NOMO-1 treated with dmso at 0.1 percent for 144 hours (cell line): ENCODE results near the gene UTP20.
"Not testable (repeated sequence)": the region's sequence is repeated elsewhere in the genome, so short reads cannot be mapped to it uniquely, and the experiment has no call there.

Experiments used
- DNase-seq: peaks from one replicate; lab custom pipeline; 2025; ENCODE audit not compliant: unreplicated experiment; lab: John Stamatoyannopoulos, UW

Gene UTP20

DNA sequence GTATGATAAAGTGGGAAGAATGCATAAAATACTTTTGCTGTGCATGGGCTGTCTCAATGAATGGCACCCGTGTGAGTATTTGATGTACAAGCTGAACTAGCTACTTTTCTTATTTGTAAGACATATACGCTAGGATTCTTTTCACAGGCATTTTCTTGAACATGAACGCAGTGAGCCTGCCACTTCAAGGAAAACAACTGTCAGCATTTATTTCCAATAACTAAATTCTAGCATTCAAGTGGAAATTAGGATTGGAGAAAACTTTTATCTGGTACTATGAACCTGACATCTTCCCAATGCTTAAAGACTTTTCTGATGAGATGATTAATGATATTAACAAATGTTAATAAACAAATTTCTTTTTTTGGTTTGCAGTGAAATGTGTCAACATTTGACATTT lies 45.7 kb downstream of the UTP20 start:
- DNase-seq: no peak

DNA sequence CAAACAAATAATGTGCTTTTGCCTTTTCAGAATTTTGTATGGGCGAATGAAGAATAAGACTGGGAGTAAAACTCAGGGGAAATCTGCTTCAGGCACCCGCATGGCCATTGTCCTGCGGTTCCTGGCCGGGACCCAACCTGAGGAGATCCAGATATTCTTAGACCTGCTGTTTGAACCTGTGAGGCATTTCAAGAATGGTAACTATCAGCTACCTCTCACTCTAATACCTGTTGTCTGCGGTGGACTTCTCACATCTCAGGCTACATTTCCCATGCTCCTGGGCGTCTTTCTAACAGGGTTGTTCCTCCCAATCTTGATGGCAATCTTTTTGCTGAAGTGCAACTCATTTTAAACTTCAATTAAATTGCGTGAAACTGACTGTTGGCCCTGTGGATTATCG lies 47.1 kb downstream of the UTP20 start:
- DNase-seq: no peak

DNA sequence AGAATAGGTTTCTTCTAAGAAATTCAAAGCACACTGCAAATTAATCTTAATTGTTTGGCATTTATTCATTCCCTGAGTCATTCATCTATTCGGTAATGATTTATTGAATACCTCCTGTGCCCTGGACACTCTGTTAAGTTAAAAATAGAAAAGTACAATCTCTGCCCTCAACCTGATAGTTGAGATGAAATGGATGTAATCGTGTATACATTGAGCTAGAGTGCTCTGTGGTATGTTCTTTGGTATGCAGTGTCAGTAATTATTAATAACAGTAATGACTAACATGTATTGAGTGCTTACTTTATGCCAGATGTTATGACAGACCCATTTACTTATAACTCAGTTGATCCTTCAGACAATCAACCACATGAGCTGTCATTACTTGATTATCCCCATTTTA lies 47.6 kb downstream of the UTP20 start:
- DNase-seq: no peak

DNA sequence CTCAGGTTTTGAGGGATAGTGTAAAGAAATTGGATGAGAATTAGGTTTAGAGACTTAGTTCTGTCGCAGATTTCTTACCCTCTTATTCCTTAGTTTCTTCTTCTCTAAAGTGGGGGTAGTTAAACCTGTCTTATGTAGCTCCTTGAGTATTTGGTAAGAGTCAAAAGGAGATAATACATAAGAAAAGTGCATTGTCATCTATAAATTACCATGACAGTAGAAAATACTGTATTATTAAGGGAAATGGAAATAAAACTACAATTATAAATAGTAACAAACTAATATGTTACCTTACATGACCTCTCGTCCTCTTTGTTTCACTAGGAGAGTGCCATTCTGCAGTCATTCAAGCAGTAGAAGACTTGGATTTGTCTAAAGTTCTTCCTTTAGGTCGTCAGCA lies 49.0 kb downstream of the UTP20 start:
- no peak for DNase-seq

DNA sequence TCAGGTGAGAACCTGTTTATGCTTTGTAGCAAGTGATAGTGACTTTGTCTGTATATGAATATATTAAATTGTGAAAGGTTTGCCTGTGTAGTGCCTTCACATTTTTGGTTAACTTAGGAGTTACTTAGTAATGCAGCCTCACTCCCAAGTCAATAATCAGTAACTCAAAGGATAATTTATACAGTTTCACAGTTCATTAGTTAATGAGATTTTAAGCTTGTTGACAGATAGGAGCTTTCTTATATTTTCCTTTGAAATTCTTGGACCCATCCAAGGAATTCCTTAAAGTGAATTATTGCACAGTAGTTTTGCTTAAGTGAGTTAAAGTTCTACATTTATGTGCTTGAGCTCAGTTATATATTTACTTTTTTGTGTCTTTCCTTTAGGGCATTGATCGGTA lies 50.7 kb downstream of the UTP20 start:
- no peak for DNase-seq

DNA sequence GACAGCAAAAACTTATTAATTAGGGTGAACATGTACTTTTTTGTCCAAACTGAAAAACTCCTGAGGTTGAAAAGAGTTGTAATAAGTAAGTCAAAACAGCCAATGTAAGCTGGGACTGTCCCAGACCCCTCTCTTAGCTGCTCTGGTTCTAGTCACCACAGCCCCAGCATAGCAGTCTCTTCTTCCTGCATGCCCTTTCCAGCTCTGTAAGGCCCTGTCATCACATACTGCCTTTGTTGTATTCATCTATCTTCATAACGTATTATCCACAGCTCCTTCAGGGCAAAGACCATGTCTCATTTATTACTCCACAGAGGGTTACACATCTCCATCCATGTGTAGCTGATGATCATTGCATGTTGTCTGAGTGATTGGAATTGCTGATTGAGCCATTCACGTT lies 56.5 kb downstream of the UTP20 start:
- DNase-seq: no peak

DNA sequence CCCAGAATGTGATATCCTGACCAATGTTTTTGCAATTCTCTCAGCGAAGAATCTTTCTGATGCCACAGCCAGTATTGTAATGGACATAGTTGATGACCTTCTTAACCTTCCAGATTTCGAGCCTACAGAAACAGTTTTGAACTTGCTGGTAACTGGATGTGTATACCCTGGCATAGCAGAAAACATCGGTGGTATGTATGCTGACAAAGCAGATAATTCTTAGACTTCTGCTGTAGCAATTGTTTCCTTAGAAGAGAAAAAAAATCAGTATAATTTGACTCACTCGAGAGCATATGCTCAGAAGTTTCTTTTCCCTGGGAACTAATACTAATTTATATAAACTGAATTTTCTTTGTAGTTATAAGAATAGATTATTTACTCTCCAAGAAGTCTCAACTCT lies 58.2 kb downstream of the UTP20 start:
- DNase-seq: no peak

DNA sequence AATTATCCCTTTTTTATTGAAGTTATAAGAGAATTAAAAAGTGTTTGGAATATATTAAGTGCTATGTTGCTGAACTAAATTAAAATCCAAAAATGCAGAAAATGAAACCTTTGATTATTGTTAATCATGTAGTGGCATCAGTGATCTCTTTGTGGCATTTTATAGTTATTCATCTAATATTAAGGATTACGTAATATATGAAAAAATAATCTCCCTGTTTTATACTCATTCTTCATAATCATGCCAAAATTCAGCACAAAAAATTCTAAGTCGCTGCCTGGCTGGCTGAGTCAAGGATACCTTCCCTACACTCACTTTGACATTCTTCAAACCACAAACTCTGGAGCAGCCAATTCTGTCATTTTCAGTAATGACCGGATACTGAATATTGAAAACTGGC lies 64.0 kb downstream of the UTP20 start:
- DNase-seq: no peak

DNA sequence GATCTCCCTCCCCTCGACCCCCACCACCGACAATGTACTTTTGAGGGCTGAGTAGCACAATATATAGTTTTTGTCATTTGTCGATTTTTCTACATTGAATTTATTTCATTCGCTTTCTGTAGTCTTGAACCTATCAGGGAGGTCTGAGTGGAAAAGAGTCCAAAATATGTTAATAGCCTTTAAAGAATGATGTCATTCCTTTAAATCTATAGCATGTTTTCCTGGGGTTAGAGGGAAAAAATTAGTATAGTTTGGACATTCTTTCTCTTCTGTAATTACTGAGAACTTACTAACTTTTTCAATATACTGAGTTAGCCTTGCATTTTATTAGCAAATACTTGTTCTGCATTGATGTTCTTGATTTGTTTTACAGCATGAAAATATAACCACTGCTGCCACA lies 71.8 kb downstream of the UTP20 start:
- DNase-seq: no peak

DNA sequence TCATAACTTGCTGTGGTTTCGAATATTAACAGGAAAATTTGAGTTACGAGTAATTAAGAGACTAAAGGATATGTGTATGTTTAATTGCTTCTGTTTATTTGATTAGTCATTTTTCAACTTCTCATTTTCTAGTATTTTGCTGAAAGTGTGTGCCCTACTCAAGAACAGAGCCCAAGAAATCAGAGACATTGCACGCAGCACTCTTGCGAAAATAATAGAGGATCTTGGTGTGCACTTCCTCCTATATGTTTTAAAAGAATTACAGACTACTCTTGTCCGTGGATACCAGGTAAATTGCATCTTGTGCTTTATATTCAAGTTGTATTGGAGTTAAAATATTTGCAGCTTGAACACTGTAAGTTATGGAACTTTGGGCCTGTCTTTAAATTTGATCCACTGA lies 76.9 kb downstream of the UTP20 start:
- DNase-seq: peak; percentile 16

DNA sequence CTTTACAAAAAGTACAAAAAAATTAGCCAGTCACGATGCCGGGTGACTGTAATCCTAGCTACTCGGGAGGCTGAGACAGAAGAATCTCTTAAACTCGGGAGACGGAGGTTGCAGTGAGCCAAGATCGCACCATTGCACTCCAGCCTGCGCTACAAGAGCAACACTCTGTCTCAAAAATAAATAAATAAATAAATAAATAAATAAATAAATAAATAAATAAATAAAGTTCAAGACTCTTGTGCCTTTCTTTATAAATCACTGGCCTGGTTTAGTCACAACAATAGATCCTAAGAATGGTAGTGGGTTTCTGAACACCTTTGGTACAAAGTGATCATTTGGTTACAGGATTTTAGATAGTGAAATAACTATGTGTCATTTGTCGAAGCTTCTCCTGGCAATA lies 81.5 kb downstream of the UTP20 start:
- no peak for DNase-seq

DNA sequence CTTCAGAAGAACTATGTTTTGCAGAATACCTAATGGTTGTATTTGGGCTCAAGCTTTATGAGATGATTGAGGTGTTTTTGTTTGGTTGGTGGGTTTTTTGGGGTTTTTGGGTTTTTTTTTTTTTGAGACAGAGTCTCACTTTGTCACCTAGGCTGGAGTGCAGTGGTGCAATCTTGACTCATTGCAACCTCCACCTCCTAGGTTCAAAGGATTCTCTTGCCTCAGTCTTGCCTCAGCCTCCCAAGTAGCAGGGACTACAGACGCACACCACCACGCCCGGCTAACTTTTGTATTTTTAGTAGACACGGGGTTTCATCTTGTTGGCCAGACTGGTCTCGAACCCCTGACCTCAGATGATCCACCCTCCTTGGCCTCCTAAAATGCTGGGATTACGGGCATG lies 88.1 kb downstream of the UTP20 start:
- no peak for DNase-seq

DNA sequence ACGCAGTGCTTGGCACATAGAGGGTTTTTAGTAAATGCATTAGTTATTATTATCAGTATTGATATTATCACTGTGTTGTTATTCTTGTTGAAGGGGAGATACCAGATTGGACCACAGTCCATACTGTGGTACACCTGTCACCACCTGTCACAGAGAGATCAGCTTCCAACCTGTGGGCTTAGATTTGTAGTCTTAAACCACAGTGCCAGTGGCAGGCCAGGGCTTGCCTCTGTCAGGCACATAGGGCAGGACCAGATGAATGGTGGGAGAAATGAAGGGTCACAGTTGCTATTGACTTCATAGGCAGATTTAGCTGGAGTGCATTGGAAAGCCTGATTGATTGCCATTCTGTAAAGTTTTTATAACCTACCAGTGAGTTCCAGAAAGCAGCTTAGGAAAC lies 92.5 kb downstream of the UTP20 start:
- DNase-seq: no peak

DNA sequence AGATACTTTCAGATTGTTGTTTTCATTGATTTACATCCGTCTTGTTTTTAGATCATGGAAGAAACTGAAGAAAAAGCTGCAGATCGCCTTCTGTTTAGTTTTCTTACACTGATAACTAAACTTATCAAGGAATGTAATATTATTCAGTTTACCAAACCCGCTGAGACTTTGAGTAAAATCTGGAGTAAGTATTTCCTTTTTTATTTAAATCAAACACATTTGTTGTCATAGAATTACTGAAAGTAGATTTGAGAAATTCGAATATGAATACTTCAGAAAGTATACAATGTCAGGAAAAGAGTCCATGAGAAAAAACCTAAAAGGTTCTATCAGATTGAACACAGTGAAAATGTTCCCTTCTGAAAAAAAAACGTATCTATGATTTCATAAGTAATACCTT lies 95.7 kb downstream of the UTP20 start:
- no peak for DNase-seq

DNA sequence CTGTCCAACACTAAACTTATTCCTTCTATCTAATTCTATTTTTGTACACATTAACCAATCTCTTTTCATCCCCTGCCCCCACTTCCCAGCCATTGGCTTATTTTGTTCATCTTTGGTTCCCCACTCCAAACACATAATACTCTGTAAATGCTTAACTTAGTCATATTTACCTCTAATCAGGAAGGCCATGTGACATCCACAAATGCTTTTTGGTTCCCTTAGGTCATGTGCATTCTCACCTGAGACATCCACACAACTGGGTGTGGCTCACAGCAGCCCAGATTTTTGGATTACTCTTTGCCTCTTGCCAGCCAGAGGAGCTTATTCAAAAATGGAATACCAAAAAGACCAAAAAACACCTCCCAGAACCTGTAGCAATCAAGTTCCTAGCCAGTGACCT lies 99.2 kb downstream of the UTP20 start:
- no peak for DNase-seq

DNA sequence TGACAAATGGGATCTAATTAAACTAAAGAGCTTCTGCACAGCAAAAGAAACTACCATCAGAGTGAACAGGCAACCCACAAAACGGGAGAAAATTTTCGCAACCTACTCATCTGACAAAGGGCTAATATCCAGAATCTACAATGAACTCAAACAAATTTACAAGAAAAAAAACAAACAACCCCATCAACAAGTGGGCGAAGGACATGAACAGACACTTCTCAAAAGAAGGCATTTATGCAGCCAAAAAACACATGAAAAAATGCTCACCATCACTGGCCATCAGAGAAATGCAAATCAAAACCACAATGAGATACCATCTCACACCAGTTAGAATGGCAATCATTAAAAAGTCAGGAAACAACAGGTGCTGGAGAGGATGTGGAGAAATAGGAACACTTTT lies 111.3 kb downstream of the UTP20 start:
- DNase-seq: not testable (repeated sequence)

DNA sequence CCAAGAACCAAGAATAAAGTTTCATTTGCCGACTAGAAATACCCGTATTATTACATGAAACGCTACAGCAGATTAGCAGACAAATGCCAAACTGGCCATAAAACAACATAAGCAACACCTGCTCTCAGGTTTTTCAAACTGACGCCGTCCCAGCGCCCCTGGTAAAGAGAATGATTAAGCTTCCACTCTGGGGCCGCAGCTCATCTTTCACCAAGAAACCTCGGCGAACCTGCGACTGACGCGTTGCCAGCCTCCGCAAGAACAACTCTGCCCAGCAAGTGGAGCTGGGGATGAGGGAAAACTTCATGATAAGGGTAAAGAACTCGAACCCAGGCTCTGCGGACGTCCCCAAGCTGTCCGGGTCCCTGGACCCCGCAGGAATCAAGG lies 127.1 kb downstream of the UTP20 start:
- no peak for DNase-seq

DNA sequence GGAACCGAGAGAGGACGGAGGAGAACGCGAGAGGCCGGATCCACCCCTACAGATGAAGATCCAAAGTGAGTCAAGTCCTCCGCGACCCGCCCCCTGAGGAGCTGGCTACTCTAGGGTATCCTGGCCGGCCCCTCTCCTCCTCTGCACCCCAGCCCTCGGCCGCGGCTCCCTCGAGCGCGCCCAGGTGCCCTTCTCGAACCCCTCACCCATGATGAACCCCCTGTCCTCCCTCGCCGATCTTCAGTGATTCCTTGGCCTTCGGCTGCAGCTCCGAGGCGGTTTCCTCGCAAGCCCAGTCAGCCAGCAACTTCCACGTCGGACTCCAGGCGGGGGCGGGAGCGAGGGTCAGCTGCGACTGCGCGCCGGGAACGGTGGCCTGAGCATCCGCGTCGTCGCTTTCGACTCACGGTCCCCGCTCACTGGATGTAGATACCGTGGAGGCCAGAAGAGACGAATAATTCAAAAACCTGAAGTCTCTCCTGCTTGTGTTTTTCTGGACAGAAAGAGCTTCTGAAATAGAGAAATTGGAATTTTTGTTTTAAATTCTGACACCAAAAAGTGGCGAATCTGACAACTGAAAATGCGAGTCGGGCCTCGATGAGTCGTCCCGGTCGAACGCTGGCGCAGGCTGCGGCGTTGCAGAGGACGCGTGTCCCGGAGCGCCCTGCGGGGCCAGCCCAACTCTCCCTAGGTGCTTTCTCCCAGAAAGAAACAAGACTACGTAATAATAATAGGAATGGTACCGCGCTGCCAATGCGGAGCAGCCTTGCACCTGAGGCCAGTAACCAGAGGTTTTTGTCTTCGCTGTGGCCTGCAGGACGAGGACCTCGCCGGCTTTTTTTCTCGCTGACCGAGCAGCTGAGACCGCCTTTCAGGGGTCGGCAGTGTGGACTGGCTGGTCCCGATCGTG lies 127.8 kb downstream of the UTP20 start, which contains the start of gene ARL1:
ARL1 (minus strand) TSS at position 337 of the 910 bp plus-strand sequence; CDS start at position 210, 127 bp downstream.
- DNase-seq: peak; percentile 71

DNA sequence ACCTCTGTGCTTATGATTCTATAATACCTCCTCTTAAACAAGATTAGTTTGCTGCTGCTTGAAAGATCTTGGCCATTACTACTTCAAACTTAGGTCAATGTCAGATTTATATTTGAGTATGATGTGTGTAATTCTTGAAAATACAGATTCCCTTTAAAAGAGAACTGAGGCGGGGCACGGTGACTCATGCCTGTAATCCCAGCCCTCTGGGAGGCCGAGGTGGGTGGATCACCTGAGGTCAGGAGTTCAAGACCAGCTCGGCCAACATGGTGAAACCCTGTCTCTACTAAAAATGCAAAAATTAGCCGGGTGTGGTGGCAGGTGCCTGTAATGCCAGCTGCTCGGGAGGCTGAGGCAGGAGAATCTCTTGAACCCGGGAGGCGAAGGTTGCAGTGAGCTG lies 130.3 kb downstream of the UTP20 start:
- not testable (repeated sequence) for DNase-seq

DNA sequence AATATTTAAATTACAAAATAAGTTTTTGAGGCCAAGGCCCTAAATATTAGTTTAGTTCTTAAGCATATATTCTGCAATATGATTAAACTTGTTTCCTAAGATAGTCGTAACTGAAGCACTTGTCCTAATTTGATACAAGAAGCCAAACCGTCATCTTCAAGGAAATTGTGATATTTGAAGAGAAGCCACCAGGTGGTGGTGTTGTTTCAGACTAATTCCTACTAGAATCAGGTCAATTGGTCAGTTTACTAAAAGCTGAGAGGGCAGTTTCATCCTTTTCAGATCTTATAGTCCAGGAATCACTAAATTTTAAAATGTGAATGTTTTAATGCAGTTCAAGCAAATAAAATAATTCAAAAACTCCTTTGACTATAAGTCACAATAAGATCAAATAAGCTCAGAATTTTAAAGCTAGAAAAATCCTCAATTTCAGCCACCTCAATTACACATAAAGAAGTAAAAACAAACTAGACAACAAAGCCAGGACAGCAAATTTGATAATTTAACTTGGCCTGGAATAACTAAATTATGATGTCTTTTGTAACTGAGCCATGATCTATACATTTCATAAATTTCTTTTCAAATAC lies 134.7 kb downstream of the UTP20 start:
- no peak for DNase-seq

DNA sequence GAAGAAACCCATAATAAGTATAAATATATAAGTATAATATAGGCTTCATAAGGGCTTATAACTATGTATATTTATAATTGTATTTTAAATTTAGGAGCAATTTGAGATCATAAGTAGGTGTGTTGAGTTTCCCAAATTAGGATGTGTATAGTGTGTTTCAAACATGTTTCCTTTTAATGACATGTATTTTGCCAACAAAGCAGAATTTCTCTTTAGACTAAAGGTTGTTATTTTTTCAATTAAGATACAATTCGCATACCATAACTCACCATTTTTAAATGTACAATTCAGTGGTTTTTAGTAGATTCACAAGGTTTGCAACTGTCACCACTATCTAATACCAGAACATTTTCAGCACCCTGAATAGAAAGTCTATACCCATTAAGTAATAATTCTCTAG lies 135.3 kb downstream of the UTP20 start:
- no peak for DNase-seq

DNA sequence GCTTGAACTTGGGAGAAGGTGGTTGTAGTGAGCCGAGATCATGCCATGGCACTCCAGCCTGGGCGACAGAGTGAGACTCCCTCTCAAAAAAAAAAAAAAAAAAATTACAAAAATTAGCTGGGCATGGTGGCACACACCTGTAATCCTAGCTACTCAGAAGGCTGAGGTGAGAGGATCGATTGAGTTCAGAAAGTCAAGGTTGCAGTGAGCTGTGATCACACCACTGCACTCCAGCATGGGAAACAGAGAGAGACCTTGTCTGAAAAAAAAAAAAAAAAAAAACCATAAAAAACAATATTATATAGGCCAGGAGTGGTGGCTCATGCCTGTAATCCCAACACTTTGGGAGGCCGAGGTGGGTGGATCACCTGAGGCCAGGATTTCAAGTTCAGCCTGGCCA lies 142.2 kb downstream of the UTP20 start:
- not testable (repeated sequence) for DNase-seq

DNA sequence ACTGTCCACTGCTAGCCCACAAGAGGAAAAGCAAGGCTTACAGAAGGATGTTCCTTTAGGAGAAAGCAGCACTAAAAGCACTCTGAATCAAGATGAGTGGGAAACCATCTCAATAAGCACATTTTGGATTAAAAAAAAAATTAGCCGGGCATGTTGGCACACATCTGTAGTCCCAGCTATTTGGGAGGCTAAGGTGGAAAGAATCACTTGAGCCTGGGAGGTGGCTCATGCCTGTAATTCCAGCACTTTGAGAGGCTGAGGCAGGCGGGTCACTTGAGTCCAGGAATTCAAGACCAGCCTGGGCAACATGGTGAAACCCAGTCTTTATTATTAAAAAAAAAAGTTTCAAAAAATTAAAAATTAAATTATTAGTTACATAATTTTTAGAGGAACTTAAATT lies 144.7 kb downstream of the UTP20 start:
- DNase-seq: no peak
